ENCODE data around the gene DCC.

The DCC gene

DNA sequence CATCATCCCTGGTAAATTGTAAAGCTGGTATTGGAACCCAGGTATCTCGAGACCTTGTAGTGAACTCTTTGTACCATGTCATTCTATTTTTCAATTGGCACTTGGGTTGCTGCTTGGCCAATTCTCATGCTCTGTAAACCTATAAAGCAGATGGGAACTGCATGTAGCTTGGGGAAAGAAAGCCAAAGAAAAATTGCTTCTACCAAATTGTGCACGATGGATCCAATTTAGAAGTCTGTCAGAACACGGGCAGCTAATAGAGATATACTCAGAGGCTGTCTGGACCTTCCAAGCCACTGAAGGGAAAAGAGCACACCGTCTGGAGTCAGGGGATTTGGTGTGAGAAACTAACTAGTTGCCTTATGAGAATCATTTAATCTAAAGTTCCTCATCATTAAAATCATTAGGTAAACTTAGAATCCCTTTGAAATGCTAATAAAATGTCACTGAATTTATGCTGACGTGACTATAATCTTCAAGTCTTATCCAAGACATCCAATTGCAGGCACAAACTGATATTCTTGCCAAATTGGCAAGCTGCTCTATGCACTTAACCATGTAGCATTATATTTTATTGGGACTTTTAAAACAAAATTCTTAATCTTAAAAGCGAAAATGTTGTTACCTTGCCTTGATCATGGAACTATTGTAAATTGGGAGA, 206.8 kb downstream of the DCC start:
- no peaks in the 10 kb centered on the region for H3K9me2 ChIP-seq (replicated peaks; ENCODE audit: control insufficient read depth, low read length)
- H3K4me1 ChIP-seq (ENCODE audit: control insufficient read depth, low read length) = no peaks in the 10 kb centered on the region
- no peak overlapping the region for H3K27ac ChIP-seq (ENCODE audit: low read depth, low read length)
- H4K20me1 ChIP-seq (ENCODE audit: control insufficient read depth, insufficient read depth, low read depth, low read length) = no peaks in the 10 kb centered on the region
- no peak overlapping the region for H3K4me2 ChIP-seq (ENCODE audit: low read length)
- H3K27me3 ChIP-seq (ENCODE audit: control insufficient read depth, low read length) = no peaks in the 10 kb centered on the region
- no peaks in the 10 kb centered on the region for H3K79me2 ChIP-seq (ENCODE audit: control insufficient read depth, low read length)
- no peak overlapping the region for H3K4me3 ChIP-seq (ENCODE audit: low read length)
- H3K36me3 ChIP-seq (ENCODE audit: control insufficient read depth, low read length) = no peaks in the 10 kb centered on the region
- H3K9me3 ChIP-seq (ENCODE audit: control insufficient read depth, insufficient read depth, low read length) = no peaks in the 10 kb centered on the region
- no peaks in the 10 kb centered on the region for H3F3A ChIP-seq (ENCODE audit: control insufficient read depth, insufficient read depth)
- TF ChIP-seq, protein P1, sequence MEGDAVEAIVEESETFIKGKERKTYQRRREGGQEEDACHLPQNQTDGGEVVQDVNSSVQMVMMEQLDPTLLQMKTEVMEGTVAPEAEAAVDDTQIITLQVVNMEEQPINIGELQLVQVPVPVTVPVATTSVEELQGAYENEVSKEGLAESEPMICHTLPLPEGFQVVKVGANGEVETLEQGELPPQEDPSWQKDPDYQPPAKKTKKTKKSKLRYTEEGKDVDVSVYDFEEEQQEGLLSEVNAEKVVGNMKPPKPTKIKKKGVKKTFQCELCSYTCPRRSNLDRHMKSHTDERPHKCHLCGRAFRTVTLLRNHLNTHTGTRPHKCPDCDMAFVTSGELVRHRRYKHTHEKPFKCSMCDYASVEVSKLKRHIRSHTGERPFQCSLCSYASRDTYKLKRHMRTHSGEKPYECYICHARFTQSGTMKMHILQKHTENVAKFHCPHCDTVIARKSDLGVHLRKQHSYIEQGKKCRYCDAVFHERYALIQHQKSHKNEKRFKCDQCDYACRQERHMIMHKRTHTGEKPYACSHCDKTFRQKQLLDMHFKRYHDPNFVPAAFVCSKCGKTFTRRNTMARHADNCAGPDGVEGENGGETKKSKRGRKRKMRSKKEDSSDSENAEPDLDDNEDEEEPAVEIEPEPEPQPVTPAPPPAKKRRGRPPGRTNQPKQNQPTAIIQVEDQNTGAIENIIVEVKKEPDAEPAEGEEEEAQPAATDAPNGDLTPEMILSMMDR (IDR thresholded peaks at IDR 0.05; ENCODE audit: low read depth, low read length, poor library complexity, severe bottlenecking) = no peak
- TF ChIP-seq EZH2phosphoT487 (IDR thresholded peaks at IDR 0.05; ENCODE audit: borderline replicate concordance, low read length) = no peak

DNA sequence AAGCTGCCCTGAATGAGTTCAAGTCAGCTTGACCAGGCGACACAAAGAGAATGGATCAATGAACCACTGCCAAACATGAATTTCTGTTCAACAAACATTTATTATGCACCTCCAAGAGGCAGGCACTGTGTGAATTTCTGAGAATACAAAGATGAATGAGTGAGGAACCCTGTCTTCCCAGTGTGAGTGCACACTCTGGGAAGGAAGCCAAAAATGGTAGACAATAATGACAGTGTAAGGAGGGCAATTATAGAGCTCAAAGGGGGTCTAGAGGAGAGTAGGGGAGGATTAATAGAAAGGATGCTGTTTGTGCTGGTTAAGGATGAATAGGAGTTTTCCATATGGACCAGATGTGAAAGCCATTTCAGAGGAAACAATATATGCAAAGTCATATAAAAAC, 213.4 kb downstream of the DCC start:
- Histone ChIP-seq H3K27ac (ENCODE audit: low read depth, low read length) (no peak overlapping the region), H4K20me1 (ENCODE audit: control insufficient read depth, insufficient read depth, low read depth, low read length) (no peaks in the 10 kb centered on the region), H3F3A (ENCODE audit: control insufficient read depth, insufficient read depth) (no peaks in the 10 kb centered on the region), H3K9me2 (replicated peaks; ENCODE audit: control insufficient read depth, low read length) (no peaks in the 10 kb centered on the region), H3K4me2 (ENCODE audit: low read length) (no peak overlapping the region), H3K27me3 (ENCODE audit: control insufficient read depth, low read length) (no peaks in the 10 kb centered on the region), H3K36me3 (ENCODE audit: control insufficient read depth, low read length) (no peaks in the 10 kb centered on the region), H3K4me1 (ENCODE audit: control insufficient read depth, low read length) (no peaks in the 10 kb centered on the region), H3K79me2 (ENCODE audit: control insufficient read depth, low read length) (no peaks in the 10 kb centered on the region), H3K4me3 (ENCODE audit: low read length) (no peak overlapping the region), H3K9me3 (ENCODE audit: control insufficient read depth, insufficient read depth, low read length) (no peaks in the 10 kb centered on the region)
- TF ChIP-seq EZH2phosphoT487 (IDR thresholded peaks at IDR 0.05; ENCODE audit: borderline replicate concordance, low read length) = no peak
- TF ChIP-seq, protein P1 (IDR thresholded peaks at IDR 0.05; ENCODE audit: low read depth, low read length, poor library complexity, severe bottlenecking) = no peak

DNA sequence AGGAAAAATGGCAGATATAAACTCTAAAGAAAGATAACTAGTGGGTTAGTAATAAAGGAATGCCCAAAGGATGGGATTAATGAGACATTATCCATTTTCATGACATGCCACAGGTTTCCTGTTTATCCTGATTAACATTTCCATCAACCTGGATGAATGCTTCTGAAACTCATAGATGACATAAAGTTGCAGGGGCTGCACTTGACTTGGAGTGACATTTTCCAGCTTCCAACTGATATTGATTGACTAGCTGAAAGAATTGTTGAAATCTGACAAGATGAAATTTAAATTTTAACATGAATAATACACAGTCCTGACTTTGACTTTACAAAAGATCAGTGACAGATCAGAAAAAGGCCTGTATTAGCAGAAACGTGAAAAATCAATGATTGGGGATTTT, 214.2 kb downstream of the DCC start:
- Histone ChIP-seq H4K20me1 (ENCODE audit: control insufficient read depth, insufficient read depth, low read depth, low read length) (no peaks in the 10 kb centered on the region), H3K36me3 (ENCODE audit: control insufficient read depth, low read length) (no peaks in the 10 kb centered on the region), H3K4me3 (ENCODE audit: low read length) (no peak overlapping the region), H3K9me3 (ENCODE audit: control insufficient read depth, insufficient read depth, low read length) (no peaks in the 10 kb centered on the region), H3K27ac (ENCODE audit: low read depth, low read length) (no peak overlapping the region), H3K4me1 (ENCODE audit: control insufficient read depth, low read length) (no peaks in the 10 kb centered on the region), H3K4me2 (ENCODE audit: low read length) (no peak overlapping the region), H3F3A (ENCODE audit: control insufficient read depth, insufficient read depth) (no peaks in the 10 kb centered on the region), H3K79me2 (ENCODE audit: control insufficient read depth, low read length) (no peaks in the 10 kb centered on the region), H3K27me3 (ENCODE audit: control insufficient read depth, low read length) (no peaks in the 10 kb centered on the region), H3K9me2 (replicated peaks; ENCODE audit: control insufficient read depth, low read length) (no peaks in the 10 kb centered on the region)
- TF ChIP-seq EZH2phosphoT487 (IDR thresholded peaks at IDR 0.05; ENCODE audit: borderline replicate concordance, low read length) = no peak
- TF ChIP-seq, protein P1 (IDR thresholded peaks at IDR 0.05; ENCODE audit: low read depth, low read length, poor library complexity, severe bottlenecking) = no peak
